ENCODE results near the gene EEFSEC. TPM values are rescaled to one million over a fixed set of nuclear protein-coding genes. Genes with fewer than 3 reads are reported as not detected.

Gene EEFSEC
- total RNA-seq, 1 experiment from 2014 or later, result 14.6 TPM

GRCh38 chr3:128205558-128206145 is 52.4 kb downstream of the EEFSEC start:
- intact Hi-C loops (cut with micrococcal nuclease), result no loop called here
- Mint-ChIP-seq H3K36me3 (ENCODE audit: insufficient read depth, unreplicated experiment) (no peaks in the 10 kb centered on the region), H3K9me3 (ENCODE audit: unreplicated experiment) (no peaks in the 10 kb centered on the region), H3K4me3 (ENCODE audit: unreplicated experiment) (no peak overlapping the region), H3K4me1 (ENCODE audit: insufficient read depth, unreplicated experiment) (no peaks in the 10 kb centered on the region), H3K27ac (ENCODE audit: low read depth, unreplicated experiment) (no peak overlapping the region), H3K27me3 (ENCODE audit: insufficient read depth, unreplicated experiment) (no peaks in the 10 kb centered on the region)
- ChIA-PET POLR2A (no interaction called here), CTCF (no interaction called here)
- BruUV-seq (replicated peaks), result no TSS peak
- no peak for DNase-seq (ENCODE audit: unreplicated experiment)
- no peak for TF ChIP-seq CTCF (IDR thresholded peaks at IDR 0.05; ENCODE audit: unreplicated experiment)

GRCh38 chr3:128207951-128208350 is 54.7 kb downstream of the EEFSEC start:
- Mint-ChIP-seq H3K4me3 (ENCODE audit: unreplicated experiment) (no peak overlapping the region), H3K4me1 (ENCODE audit: insufficient read depth, unreplicated experiment) (no peaks in the 10 kb centered on the region), H3K27me3 (ENCODE audit: insufficient read depth, unreplicated experiment) (no peaks in the 10 kb centered on the region), H3K36me3 (ENCODE audit: insufficient read depth, unreplicated experiment) (no peaks in the 10 kb centered on the region), H3K27ac (ENCODE audit: low read depth, unreplicated experiment) (no peak overlapping the region), H3K9me3 (ENCODE audit: unreplicated experiment) (no peaks in the 10 kb centered on the region)
- CTCF ChIA-PET, result interaction anchor here (0.6 to 0.7 kb wide), 2 partner anchors 15 to 268 kb away, joined by 3 to 4 read pairs; no protein-coding TSS in a partner anchor
- no peak for TF ChIP-seq CTCF (IDR thresholded peaks at IDR 0.05; ENCODE audit: unreplicated experiment)
- intact Hi-C loops (cut with micrococcal nuclease), result no loop called here
- BruUV-seq (replicated peaks), result no TSS peak
- DNase-seq (ENCODE audit: unreplicated experiment), result no peak
- POLR2A ChIA-PET, result no interaction called here

DNA sequence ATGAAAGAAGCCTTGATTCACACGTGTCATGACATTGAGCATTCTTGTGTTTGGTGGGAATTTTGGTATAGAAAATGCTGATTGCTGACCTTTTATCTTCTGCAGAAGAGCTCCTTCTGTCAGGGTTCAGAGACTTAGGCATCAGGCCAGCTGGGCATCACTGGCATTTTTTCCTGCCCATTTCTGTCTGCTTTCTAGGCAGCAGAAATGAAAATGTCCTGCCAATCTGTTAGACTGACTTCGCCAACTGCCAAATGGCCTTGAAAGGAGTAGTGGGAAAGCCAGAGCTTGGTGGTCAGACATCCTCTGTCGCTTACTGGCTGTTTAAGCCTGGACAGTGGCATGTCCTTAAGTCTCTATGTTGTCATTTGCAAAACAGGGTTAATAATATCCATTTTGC is 57.4 kb downstream of the EEFSEC start:
- CTCF ChIA-PET, result interaction anchor here (0.6 kb wide), 1 partner anchor 370 kb away, joined by 3 read pairs; no protein-coding TSS in a partner anchor
- no peak for TF ChIP-seq CTCF (IDR thresholded peaks at IDR 0.05; ENCODE audit: unreplicated experiment)
- no peaks in the 10 kb centered on the region for H3K27me3 Mint-ChIP-seq (ENCODE audit: insufficient read depth, unreplicated experiment)
- no peak overlapping the region for H3K4me3 Mint-ChIP-seq (ENCODE audit: unreplicated experiment)
- intact Hi-C loops (cut with micrococcal nuclease), result no loop called here
- POLR2A ChIA-PET, result interaction anchor here (1.3 kb wide), 1 partner anchor 8 kb away, joined by 3 read pairs; no protein-coding TSS in a partner anchor
- DNase-seq (ENCODE audit: unreplicated experiment), result no peak
- H3K4me1 Mint-ChIP-seq (ENCODE audit: insufficient read depth, unreplicated experiment), result no peaks in the 10 kb centered on the region
- no peak overlapping the region for H3K27ac Mint-ChIP-seq (ENCODE audit: low read depth, unreplicated experiment)
- BruUV-seq (replicated peaks), result no TSS peak
- H3K9me3 Mint-ChIP-seq (ENCODE audit: unreplicated experiment), result no peaks in the 10 kb centered on the region
- H3K36me3 Mint-ChIP-seq (ENCODE audit: insufficient read depth, unreplicated experiment), result no peaks in the 10 kb centered on the region

- Mint-ChIP-seq H3K27ac (ENCODE audit: low read depth, unreplicated experiment) (no peak overlapping the region), H3K9me3 (ENCODE audit: unreplicated experiment) (no peaks in the 10 kb centered on the region), H3K27me3 (ENCODE audit: insufficient read depth, unreplicated experiment) (no peaks in the 10 kb centered on the region), H3K4me1 (ENCODE audit: insufficient read depth, unreplicated experiment) (peaks cover 8% of the 10 kb centered on the region), H3K36me3 (ENCODE audit: insufficient read depth, unreplicated experiment) (peaks cover 8% of the 10 kb centered on the region), H3K4me3 (ENCODE audit: unreplicated experiment) (no peak overlapping the region)
- BruUV-seq (replicated peaks), result no TSS peak
- intact Hi-C loops (cut with micrococcal nuclease), result no loop called here
- no peak for TF ChIP-seq CTCF (IDR thresholded peaks at IDR 0.05; ENCODE audit: unreplicated experiment)
- no peak for DNase-seq (ENCODE audit: unreplicated experiment)
- ChIA-PET POLR2A (no interaction called here), CTCF (no interaction called here)
Observed at GRCh38 chr3:128214056-128214455, 60.8 kb downstream of the EEFSEC start.

All from MCF 10A (cell line).